HepG2 (cell line): ENCODE data around the gene LTB4R2. TPM values are rescaled to one million over a fixed set of nuclear protein-coding genes. Genes with fewer than 3 reads are reported as not detected.
A peak's percentile ranks its signal among the peaks of the same experiment; 100 is the strongest.

Experiments used
- ATF1 ChIP-seq: IDR thresholded peaks from 2 replicates; pipeline ENCODE4 v1.6.1; 2016; ENCODE audit warnings: mild to moderate bottlenecking, control low read depth
- DNMT3B ChIP-seq: conservative IDR thresholded peaks from 2 replicates; pipeline ENCODE4 v1.6.1; 2016; ENCODE audit warnings: missing biosample characterization, control low read depth
- GFI1 ChIP-seq: sonication (generic); formaldehyde crosslinking; IDR thresholded peaks from 2 replicates; pipeline ENCODE4 v1.5.0; 2020; ENCODE audit warnings: missing genetic modification reagents, mild to moderate bottlenecking, borderline replicate concordance
- HIC2 ChIP-seq: sonication (generic); formaldehyde crosslinking; IDR thresholded peaks from 2 replicates; pipeline ENCODE4 v1.9.0; 2022; ENCODE audit warnings: low read depth, missing genetic modification reagents
- HNF1A ChIP-seq, 2 experiments: sonication (generic) in 1 of 2; formaldehyde crosslinking in 1 of 2; IDR thresholded peaks; 2 replicates each; pipeline versions ENCODE4 v1.4.0 to v1.6.1; 2016 to 2020; ENCODE audit warnings: borderline replicate concordance in 1 of 2, low read depth in 1 of 2, mild to moderate bottlenecking in 1 of 2, missing genetic modification reagents in 1 of 2
- HNF4G ChIP-seq, 2 experiments: sonication (generic) in 1 of 2; formaldehyde crosslinking in 1 of 2; IDR thresholded peaks; 2 replicates each; pipeline versions ENCODE4 v1.4.0 to v1.6.1; 2011 to 2020; ENCODE audit warnings: borderline replicate concordance in 2 of 2, low read depth in 2 of 2, mild to moderate bottlenecking in 2 of 2, low read length in 1 of 2, missing genetic modification reagents in 1 of 2, moderate library complexity in 1 of 2
- MBNL3 ChIP-seq: fragments of 250-450 bp; sonication (Bioruptor Pico); conservative IDR thresholded peaks from 2 replicates; pipeline ENCODE4 v1.8.0; 2022; ENCODE audit warnings: mild to moderate bottlenecking, inconsistent platforms
- MTA1 ChIP-seq: sonication (generic); formaldehyde crosslinking; IDR thresholded peaks from 2 replicates; pipeline ENCODE4 v1.4.0; 2020; ENCODE audit warnings: missing genetic modification reagents, mild to moderate bottlenecking, borderline replicate concordance
- MXI1 ChIP-seq: IDR thresholded peaks from 3 replicates; pipeline ENCODE4 v1.6.1; 2012; ENCODE audit warnings: low read depth, low read length, inconsistent platforms, borderline replicate concordance
- NFKB2 ChIP-seq: sonication (generic); formaldehyde crosslinking; IDR thresholded peaks from 2 replicates; pipeline ENCODE4 v1.4.0; 2020; ENCODE audit warnings: missing genetic modification reagents, borderline replicate concordance
- PPARG ChIP-seq: conservative IDR thresholded peaks from 2 replicates; pipeline ENCODE4 v1.6.1; 2016; ENCODE audit warnings: missing biosample characterization, missing genetic modification reagents
- PRPF4 ChIP-seq: fragments of 200-400 bp; formaldehyde crosslinking; IDR thresholded peaks from 2 replicates; pipeline ENCODE4 v1.6.1; 2016; ENCODE audit warnings: low read length, low read depth; ENCODE audit not compliant: poor library complexity, severe bottlenecking
- PTBP1 ChIP-seq: fragments of 200-400 bp; formaldehyde crosslinking; IDR thresholded peaks from 2 replicates; pipeline ENCODE4 v1.6.1; 2018; ENCODE audit warnings: low read length, low read depth; ENCODE audit not compliant: poor library complexity, severe bottlenecking
- RBM22 ChIP-seq: fragments of 200-400 bp; formaldehyde crosslinking; optimal IDR thresholded peaks from 2 replicates; pipeline ENCODE3; 2017; ENCODE audit warnings: mild to moderate bottlenecking, low read length, moderate library complexity
- SRSF1 ChIP-seq: fragments of 200-400 bp; formaldehyde crosslinking; optimal IDR thresholded peaks from 2 replicates; pipeline ENCODE3; 2017; ENCODE audit warnings: mild to moderate bottlenecking, low read depth, low read length, moderate library complexity
- TBL1XR1 ChIP-seq: fragments of 150-350 bp; IDR thresholded peaks from 2 replicates; pipeline ENCODE4 v1.6.1; 2014; ENCODE audit warnings: borderline replicate concordance, low read length; ENCODE audit not compliant: partially characterized antibody
- TBX3 ChIP-seq: fragments of 450-650 bp; IDR thresholded peaks from 2 replicates; pipeline ENCODE4 v1.6.1; 2017; ENCODE audit warnings: antibody characterized with exemption, mild to moderate bottlenecking, inconsistent platforms, borderline replicate concordance
- TCF12 ChIP-seq, 2 experiments: fragments of 450-650 bp in 1 of 2; sonication (generic) in 1 of 2; formaldehyde crosslinking in 1 of 2; IDR thresholded peaks; 2 replicates each; pipeline versions ENCODE4 v1.6.1 to v1.8.0; 2017 to 2022; ENCODE audit warnings: antibody characterized with exemption in 1 of 2, mild to moderate bottlenecking in 1 of 2, missing genetic modification reagents in 1 of 2, moderate library complexity in 1 of 2
- ZBTB21 ChIP-seq: sonication (generic); formaldehyde crosslinking; IDR thresholded peaks from 2 replicates; pipeline ENCODE4 v1.4.0; 2020; ENCODE audit warnings: missing genetic modification reagents
- ZEB1 ChIP-seq: IDR thresholded peaks from 2 replicates; pipeline ENCODE4 v1.6.1; 2012; ENCODE audit warnings: mild to moderate bottlenecking, low read depth, inconsistent platforms; ENCODE audit not compliant: insufficient replicate concordance
- ZNF263 ChIP-seq: sonication (generic); formaldehyde crosslinking; IDR thresholded peaks from 2 replicates; pipeline ENCODE4 v1.4.0; 2020; ENCODE audit warnings: missing genetic modification reagents
- ZNF570 ChIP-seq: sonication (generic); formaldehyde crosslinking; IDR thresholded peaks from 2 replicates; pipeline ENCODE4 v1.4.0; 2020; ENCODE audit warnings: mild to moderate bottlenecking, missing genetic modification reagents, borderline replicate concordance
- ZNF776 ChIP-seq: sonication (generic); formaldehyde crosslinking; IDR thresholded peaks from 2 replicates; pipeline ENCODE4 v1.4.0; 2020; ENCODE audit warnings: mild to moderate bottlenecking, missing genetic modification reagents
- polyA plus RNA-seq, 8 experiments: library from polyadenylated mRNA; depleted of rRNA in 3 of 8; stranded (reverse) in 7 of 8; unstranded in 1 of 8; fragments of >200 nt; fragmentation: Illumina TruSeq in 4 of 8; extraction: Trizol in 4 of 8; gene quantifications; 2 replicates each; pipeline versions ENCODE4 v1.2.1 to v1.2.3, GENCODE V29; 2011 to 2016; ENCODE audit warnings: low read depth in 4 of 8, missing spikeins in 1 of 8, mixed read lengths in 1 of 8; ENCODE audit not compliant: insufficient read depth in 1 of 8
- total RNA-seq, 5 experiments: library from RNA; depleted of rRNA; stranded (reverse); fragments of >200 nt; fragmentation: Illumina TruSeq; extraction: Trizol; gene quantifications; 2 replicates each; pipeline ENCODE4 v1.2.3, GENCODE V29; 2016; ENCODE audit warnings: low read depth in 1 of 5

Gene LTB4R2
- total and polyA plus RNA-seq, 2 of the 13 experiments (the other 11 are each of a cell fraction or from before 2014, with no cell fraction given), result 3.9 to 6.9 TPM

- TF ChIP-seq ZNF776 (CRISPR knock-in tag) (peak; percentile 96), DNMT3B (CRISPR knock-in tag) (no peak; the same call in 1 of the 2 replicates), MTA1 (CRISPR knock-in tag) (peak; percentile 95; the same call in 1 of the 2 replicates), SRSF1 (peak; percentile 51), HNF4G (IDR thresholded peaks at IDR 0.05; ENCODE audit: borderline replicate concordance, low read depth, low read length) (no peak), HNF4G (CRISPR knock-in tag; IDR thresholded peaks at IDR 0.05; ENCODE audit: borderline replicate concordance, low read depth) (peak; percentile 71; the same call in 1 of the 2 replicates), MXI1 (no peak), PRPF4 (no peak), ZNF263 (peak; percentile 45; the same call in 1 of the 2 replicates), HIC2 (CRISPR knock-in tag) (peak; percentile 86), PTBP1 (peak; percentile 92), ATF1 (CRISPR knock-in tag) (no peak), TBX3 (no peak), ZNF570 (CRISPR knock-in tag) (peak; percentile 82; the same call in 1 of the 2 replicates), MBNL3 (CRISPR knock-in tag) (no peak), ZBTB21 (CRISPR knock-in tag) (peak; percentile 58), HNF1A (IDR thresholded peaks at IDR 0.05; ENCODE audit: low read depth) (no peak), HNF1A (CRISPR knock-in tag; IDR thresholded peaks at IDR 0.05; ENCODE audit: borderline replicate concordance) (peak; percentile 81), ZEB1 (peak; percentile 80), TCF12 (IDR thresholded peaks at IDR 0.05) (no peak), TCF12 (CRISPR knock-in tag; IDR thresholded peaks at IDR 0.05) (no peak; the same call in 1 of the 2 replicates), NFKB2 (CRISPR knock-in tag) (peak; percentile 88; the same call in 1 of the 2 replicates), RBM22 (no peak), PPARG (CRISPR knock-in tag) (0 out of 2 replicates have a peak, but pooled peaks have one; percentile 18), TBL1XR1 (no peak), GFI1 (CRISPR knock-in tag) (no peak; the same call in 1 of the 2 replicates)
Measured at GRCh38 chr14:24332268-24332993, 22.5 kb downstream of the LTB4R2 start (continued).
